Fibroblast of pulmonary artery (primary cell): ENCODE data around the gene AGAP1.

Experiments
- DNase-seq: peaks from one replicate; pipeline ENCODE4 v3.0.0-alpha.2; 2010; ENCODE audit warnings: low read depth
- H3K4me3 ChIP-seq: replicated peaks from 2 replicates; pipeline ENCODE4 v1.5.1; 2011; ENCODE audit warnings: low read depth, mild to moderate bottlenecking, control low read depth, low read length, moderate library complexity
- CTCF ChIP-seq: IDR thresholded peaks from 2 replicates; pipeline ENCODE4 v1.5.1; 2011; ENCODE audit warnings: mild to moderate bottlenecking, control low read depth, low read length, inconsistent platforms; ENCODE audit errors: missing control alignments

AGAP1 gene

GRCh38 chr2:235903782-235904584 is 410.1 kb downstream of the AGAP1 start:
- no peak for DNase-seq
- H3K4me3 ChIP-seq = no peak overlapping the region
- no peak for TF ChIP-seq CTCF

- DNase-seq = no peak
- no peak overlapping the region for H3K4me3 ChIP-seq
- no peak for TF ChIP-seq CTCF
Measured at GRCh38 chr2:235904585-235904931, 410.7 kb downstream of the AGAP1 start.

DNA sequence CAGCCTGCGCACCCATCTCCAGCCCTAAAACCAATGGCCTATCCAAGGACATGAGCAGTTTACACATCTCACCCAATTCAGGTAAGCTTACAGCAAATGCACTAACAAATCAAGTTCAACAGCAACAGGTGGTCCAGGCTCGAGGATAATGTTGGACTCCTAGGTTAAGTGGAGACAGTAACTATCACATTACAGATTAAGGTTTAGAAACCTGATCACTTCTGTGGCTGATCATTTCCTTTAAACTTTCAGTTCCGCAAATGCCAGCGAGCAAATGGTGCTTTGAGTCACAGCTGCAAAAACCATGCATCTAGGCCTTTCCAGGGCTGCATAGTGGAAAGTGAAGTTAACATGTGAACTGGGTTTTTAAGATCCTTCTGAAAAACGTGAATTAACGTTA is 415.0 kb downstream of the AGAP1 start:
- no peak for TF ChIP-seq CTCF
- H3K4me3 ChIP-seq = no peak overlapping the region

DNA sequence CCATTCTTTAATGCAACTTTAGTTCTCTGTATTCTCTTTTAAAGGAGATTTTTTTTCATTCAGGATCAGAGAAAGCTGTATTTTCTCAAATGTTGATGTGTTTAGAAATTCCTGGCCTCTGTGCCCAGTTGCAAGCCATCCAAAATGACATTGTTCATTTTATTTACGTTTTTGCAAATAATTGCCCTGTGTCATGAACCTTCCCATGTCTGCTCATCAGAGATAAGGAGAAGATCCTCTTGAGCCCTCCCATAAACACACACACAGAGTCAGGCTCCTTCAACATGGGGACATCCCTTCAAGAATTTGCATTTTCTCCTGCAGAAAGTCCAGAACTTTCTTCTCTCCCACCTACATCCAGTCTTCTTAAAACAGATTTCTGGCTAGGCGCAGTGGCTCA is 415.5 kb downstream of the AGAP1 start:
- no peak for DNase-seq
- no peak for TF ChIP-seq CTCF
- H3K4me3 ChIP-seq = no peak overlapping the region

More for the DNA sequence above, 415.0 kb downstream of the AGAP1 start:
- no peak for DNase-seq

DNA sequence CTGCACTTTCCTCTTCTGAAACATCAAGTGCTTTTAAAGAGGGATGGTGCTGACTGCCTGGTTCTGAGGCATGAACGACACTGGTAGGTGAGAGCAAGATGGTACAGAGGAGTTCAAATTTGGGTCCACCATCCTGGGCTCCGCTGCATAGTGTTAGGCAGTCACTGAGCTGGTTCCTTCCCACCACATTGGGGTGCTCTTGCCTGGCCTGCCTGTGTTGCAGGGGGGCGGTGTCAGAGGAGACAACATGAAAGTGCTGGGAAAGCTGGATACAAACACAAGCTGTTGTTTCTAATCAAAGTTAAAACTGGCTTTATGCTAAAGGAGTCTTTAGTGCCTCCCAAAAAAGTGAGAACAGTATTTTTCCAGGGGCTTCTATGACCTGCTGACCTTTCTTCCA is 416.2 kb downstream of the AGAP1 start:
- TF ChIP-seq CTCF = no peak
- no peak for DNase-seq
- no peak overlapping the region for H3K4me3 ChIP-seq

GRCh38 chr2:235911125-235911524 is 417.3 kb downstream of the AGAP1 start:
- no peak for TF ChIP-seq CTCF
- no peak for DNase-seq
- H3K4me3 ChIP-seq = no peak overlapping the region

DNA sequence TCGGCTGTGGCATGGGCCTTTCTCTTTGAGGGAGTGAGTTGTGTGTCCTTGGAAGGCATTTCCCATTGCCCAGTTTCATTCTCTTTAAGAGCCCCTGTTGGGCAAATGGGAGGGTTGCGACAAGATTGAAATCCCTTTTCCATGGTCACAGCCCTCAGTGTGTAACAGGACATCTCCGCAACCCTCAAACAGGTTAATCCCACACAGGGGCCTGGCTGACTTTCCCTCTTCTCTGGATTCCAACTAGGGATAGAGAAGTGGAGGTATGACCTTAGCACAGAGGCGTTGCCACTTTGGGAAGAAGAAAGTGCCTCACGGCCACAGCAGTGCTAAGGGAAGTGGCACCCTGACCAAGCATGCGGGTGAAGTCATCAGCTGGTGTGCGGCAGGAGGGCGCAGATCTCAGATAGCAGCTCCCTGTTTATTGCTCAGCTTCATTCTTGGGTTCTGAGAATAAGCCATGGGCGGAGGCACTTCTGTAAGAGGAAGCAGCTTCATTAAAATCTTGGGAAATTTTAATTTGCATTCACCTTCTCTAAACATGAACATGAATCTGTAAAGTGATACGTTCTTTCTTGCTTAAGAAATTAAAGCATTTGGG is 417.9 kb downstream of the AGAP1 start:
- no peak overlapping the region for H3K4me3 ChIP-seq
- TF ChIP-seq CTCF = no peak
- no peak for DNase-seq
